Loucy (cell line): ENCODE measurements around the gene CCDC17.

ENCODE experiments used
- EZH2phosphoT487 ChIP-seq: fragments of 200-600 bp; IDR thresholded peaks from 2 replicates; pipeline ENCODE4 v1.6.1; 2018; ENCODE audit warnings: antibody characterized with exemption, mild to moderate bottlenecking, moderate library complexity, borderline replicate concordance
- TF ChIP-seq, protein P1 (sequence below): fragments of 200-600 bp; sonication (generic); conservative IDR thresholded peaks from 2 replicates; pipeline ENCODE4 v1.5.1; 2014; ENCODE audit warnings: mild to moderate bottlenecking, antibody characterized with exemption, low read length

DNA sequence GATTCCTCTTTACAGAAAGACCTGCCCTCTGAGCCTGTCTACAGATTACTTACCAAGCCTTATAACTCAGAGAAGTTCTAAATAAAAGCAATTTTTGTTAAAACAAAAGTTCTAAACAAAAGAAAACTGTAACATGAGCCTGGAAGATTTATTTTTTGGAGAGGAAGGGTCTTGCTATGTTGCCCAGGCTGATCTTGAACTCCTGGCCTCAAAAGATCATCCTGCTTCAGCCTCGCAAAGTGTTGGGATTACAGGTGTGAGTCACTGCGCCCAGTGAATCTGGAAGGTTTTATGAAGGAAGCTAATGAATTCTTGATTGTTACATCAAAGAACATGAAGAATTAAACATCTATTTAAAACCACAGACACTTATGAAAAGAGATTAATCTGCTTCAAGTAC is 35.4 kb upstream of the CCDC17 start:
- TF ChIP-seq, protein P1, sequence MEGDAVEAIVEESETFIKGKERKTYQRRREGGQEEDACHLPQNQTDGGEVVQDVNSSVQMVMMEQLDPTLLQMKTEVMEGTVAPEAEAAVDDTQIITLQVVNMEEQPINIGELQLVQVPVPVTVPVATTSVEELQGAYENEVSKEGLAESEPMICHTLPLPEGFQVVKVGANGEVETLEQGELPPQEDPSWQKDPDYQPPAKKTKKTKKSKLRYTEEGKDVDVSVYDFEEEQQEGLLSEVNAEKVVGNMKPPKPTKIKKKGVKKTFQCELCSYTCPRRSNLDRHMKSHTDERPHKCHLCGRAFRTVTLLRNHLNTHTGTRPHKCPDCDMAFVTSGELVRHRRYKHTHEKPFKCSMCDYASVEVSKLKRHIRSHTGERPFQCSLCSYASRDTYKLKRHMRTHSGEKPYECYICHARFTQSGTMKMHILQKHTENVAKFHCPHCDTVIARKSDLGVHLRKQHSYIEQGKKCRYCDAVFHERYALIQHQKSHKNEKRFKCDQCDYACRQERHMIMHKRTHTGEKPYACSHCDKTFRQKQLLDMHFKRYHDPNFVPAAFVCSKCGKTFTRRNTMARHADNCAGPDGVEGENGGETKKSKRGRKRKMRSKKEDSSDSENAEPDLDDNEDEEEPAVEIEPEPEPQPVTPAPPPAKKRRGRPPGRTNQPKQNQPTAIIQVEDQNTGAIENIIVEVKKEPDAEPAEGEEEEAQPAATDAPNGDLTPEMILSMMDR: no peak
- TF ChIP-seq EZH2phosphoT487: no peak
